Lung (tissue), 12 donors: ENCODE data around the gene DOCK7. TPM values are rescaled to one million over a fixed set of nuclear protein-coding genes. Genes with fewer than 3 reads are reported as not detected.
A peak's percentile ranks its signal among the peaks of the same experiment; 100 is the strongest.
"Not testable (repeated sequence)": the region's sequence is repeated elsewhere in the genome, so short reads cannot be mapped to it uniquely, and the experiment has no call there.

Experiments
- ATAC-seq: fragments of 200-7000 bp; cut with Tn5 transposase; one replicate; pipeline ENCODE4 v1.9.1; 2020; ENCODE audit warnings: moderate number of reproducible peaks; ENCODE audit not compliant: insufficient read depth, low FRiP score
- DNase-seq, 3 donors: peaks; one replicate each; pipeline ENCODE4 v3.0.0-alpha.2; 2013 to 2017
- H3K27ac ChIP-seq, 2 donors: one replicate each; pipeline ENCODE4 v1.5.1; 2013; ENCODE audit warnings: mild to moderate bottlenecking in 2 of 2, moderate library complexity in 2 of 2, control low read depth in 1 of 2, inconsistent platforms in 1 of 2, low read depth in 1 of 2, low read length in 1 of 2
- H3K27me3 ChIP-seq, 3 donors: one replicate each; pipeline ENCODE4 v1.5.1; 2013; ENCODE audit warnings: low read length in 2 of 3; ENCODE audit not compliant: control insufficient read depth in 3 of 3, insufficient read depth in 3 of 3
- H3K36me3 ChIP-seq, 4 donors: one replicate each; pipeline ENCODE4 v1.5.1; 2013; ENCODE audit warnings: low read length in 4 of 4, mild to moderate bottlenecking in 1 of 4, moderate library complexity in 1 of 4; ENCODE audit not compliant: control insufficient read depth in 4 of 4, insufficient read depth in 4 of 4
- H3K4me1 ChIP-seq, 5 donors: one replicate each; pipeline ENCODE4 v1.5.1; 2013; ENCODE audit warnings: low read length in 5 of 5, mild to moderate bottlenecking in 2 of 5, moderate library complexity in 1 of 5; ENCODE audit not compliant: control insufficient read depth in 5 of 5, insufficient read depth in 5 of 5
- H3K4me3 ChIP-seq: one replicate; pipeline ENCODE4 v1.5.1; 2013; ENCODE audit warnings: mild to moderate bottlenecking, control low read depth, moderate library complexity
- H3K9ac ChIP-seq, 2 donors: one replicate each; pipeline ENCODE4 v1.5.1; 2013; ENCODE audit warnings: low read length in 2 of 2, control low read depth in 1 of 2; ENCODE audit not compliant: insufficient read depth in 1 of 2
- H3K9me3 ChIP-seq, 4 donors: one replicate each; pipeline ENCODE4 v1.5.1; 2013; ENCODE audit warnings: low read length in 3 of 4, mild to moderate bottlenecking in 1 of 4, moderate library complexity in 1 of 4; ENCODE audit not compliant: control insufficient read depth in 4 of 4, insufficient read depth in 3 of 4
- WGBS, 2 donors: extraction: QIAGEN DNeasy Blood & Tissue Kit; methylation state at CpG; one replicate each; pipeline ENCODE4 v1.1.7; 2013; 5-methylcytosine and 5-hydroxymethylcytosine counted together
- polyA plus RNA-seq, 2 donors: library from polyadenylated mRNA; stranded (reverse); fragments of 200-250 nt; gene quantifications; one replicate each; pipeline ENCODE4 v1.2.1, GENCODE V29; 2013
- total RNA-seq, 2 donors: library from RNA; depleted of rRNA in 1 of 2; stranded (reverse); fragments of >200 nt in 1 of 2; gene quantifications; one replicate each; pipeline ENCODE4 v1.2.1, GENCODE V29; 2014 to 2021
- TF ChIP-seq, protein P1 (sequence below): IDR thresholded peaks from 2 replicates; pipeline ENCODE4 v1.5.1; 2012; ENCODE audit warnings: mild to moderate bottlenecking; ENCODE audit errors: control extremely low read depth, extremely low read depth
- donor health status: control.
- donor health status: control.
- donor health status: Bipolar disorder and iron deficiency.
- donor health status: healthy.
- donor health status: DM: yes; HTN: yes; CAD: no.

DOCK7 gene
- total and polyA plus RNA-seq, 4 donors = 3.4 to 111 (median 20.2) TPM

DNA sequence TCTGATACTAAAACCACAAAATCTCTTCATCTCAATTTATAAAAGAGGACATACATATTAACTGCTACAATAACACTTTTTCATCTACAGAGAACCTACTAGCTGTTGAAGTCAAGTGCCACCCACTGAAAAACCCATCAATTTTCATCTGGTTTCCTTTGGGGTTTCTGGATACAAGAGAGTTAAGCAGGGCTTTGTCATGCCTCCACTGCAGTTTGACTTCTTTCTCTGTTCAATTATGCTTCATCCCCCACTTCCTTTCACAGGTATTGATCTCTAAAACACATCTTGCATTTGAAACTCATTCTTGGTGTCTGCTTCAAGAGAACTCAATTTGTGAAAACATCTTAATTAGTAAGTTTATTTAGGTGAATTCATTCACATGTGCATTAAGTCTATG, 151.3 kb downstream of the DOCK7 start:
- no peak overlapping the region for H3K4me3 ChIP-seq
- H3K36me3 ChIP-seq = peaks cover 5 to 20% (median 7%) of the 10 kb centered on the region in 4 donors
- TF ChIP-seq, protein P1, sequence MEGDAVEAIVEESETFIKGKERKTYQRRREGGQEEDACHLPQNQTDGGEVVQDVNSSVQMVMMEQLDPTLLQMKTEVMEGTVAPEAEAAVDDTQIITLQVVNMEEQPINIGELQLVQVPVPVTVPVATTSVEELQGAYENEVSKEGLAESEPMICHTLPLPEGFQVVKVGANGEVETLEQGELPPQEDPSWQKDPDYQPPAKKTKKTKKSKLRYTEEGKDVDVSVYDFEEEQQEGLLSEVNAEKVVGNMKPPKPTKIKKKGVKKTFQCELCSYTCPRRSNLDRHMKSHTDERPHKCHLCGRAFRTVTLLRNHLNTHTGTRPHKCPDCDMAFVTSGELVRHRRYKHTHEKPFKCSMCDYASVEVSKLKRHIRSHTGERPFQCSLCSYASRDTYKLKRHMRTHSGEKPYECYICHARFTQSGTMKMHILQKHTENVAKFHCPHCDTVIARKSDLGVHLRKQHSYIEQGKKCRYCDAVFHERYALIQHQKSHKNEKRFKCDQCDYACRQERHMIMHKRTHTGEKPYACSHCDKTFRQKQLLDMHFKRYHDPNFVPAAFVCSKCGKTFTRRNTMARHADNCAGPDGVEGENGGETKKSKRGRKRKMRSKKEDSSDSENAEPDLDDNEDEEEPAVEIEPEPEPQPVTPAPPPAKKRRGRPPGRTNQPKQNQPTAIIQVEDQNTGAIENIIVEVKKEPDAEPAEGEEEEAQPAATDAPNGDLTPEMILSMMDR = no peak
- ATAC-seq (no peak), DNase-seq (no peak)
- H3K9me3 ChIP-seq = no peaks in the 10 kb centered on the region
- no peak overlapping the region for H3K9ac ChIP-seq
- H3K27ac ChIP-seq = no peak overlapping the region
- H3K4me1 ChIP-seq = no peaks in the 10 kb centered on the region
- H3K27me3 ChIP-seq = no peaks in the 10 kb centered on the region

DNA sequence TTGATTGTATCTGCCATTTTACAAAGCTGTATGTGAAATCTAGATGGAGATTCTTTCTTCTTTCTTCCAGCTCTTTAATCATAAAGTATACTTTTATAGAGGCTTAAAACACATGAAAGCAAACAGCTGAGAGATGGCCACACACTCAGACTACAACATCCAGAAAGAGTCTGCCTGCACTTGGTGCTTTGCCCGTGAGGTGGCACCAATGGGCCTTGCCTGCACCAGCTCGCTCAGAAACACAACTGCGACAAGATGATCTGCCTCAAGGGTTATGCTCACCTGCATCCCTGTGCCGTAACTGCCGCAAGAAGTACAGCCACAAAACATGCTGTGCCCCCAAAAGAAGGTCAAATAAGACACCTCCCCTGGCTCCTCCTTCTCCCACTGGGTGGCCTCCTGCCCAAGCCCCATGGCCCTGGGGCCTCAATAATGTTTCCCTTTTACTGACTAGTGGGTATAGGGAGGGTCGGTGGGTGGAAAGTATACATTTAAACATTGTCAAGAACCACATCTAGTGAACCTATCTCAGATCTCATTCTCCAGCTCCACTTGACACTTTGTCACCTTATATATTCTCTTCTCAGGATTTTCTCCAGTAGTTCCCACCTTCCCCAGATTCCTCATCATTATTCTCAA, 157.6 kb downstream of the DOCK7 start:
- WGBS, 2 donors = 81 to 84% methylated on average over 6 of the region's 6 CpGs
- TF ChIP-seq, protein P1 = no peak
- H3K27me3 ChIP-seq = no peaks in the 10 kb centered on the region
- no peaks in the 10 kb centered on the region for H3K4me1 ChIP-seq
- H3K4me3 ChIP-seq = no peak overlapping the region
- H3K9me3 ChIP-seq = no peaks in the 10 kb centered on the region
- H3K27ac ChIP-seq = no peak overlapping the region
- ATAC-seq (no peak), DNase-seq (peak; percentile 24 to 53 (median 40))
- H3K9ac ChIP-seq = no peak overlapping the region
- H3K36me3 ChIP-seq = peaks cover 0 to 22% (median 8%) of the 10 kb centered on the region in 4 donors

- Histone ChIP-seq H3K4me3 (no peak overlapping the region), H3K9ac (no peak overlapping the region), H3K36me3 (peaks cover 0 to 14% (median 7%) of the 10 kb centered on the region in 4 donors), H3K4me1 (no peaks in the 10 kb centered on the region), H3K27me3 (no peaks in the 10 kb centered on the region), H3K9me3 (no peaks in the 10 kb centered on the region), H3K27ac (no peak overlapping the region)
- WGBS, 2 donors = 88 to 96% methylated on average over 4 of the region's 4 CpGs
- ATAC-seq (no peak), DNase-seq (no peak)
- TF ChIP-seq, protein P1 = no peak
Measured at GRCh38 chr1:62529227-62529626, 159.0 kb downstream of the DOCK7 start.

GRCh38 chr1:62528015-62528414, 160.2 kb downstream of the DOCK7 start:
- TF ChIP-seq, protein P1 = no peak
- Histone ChIP-seq H3K27ac (no peak overlapping the region), H3K36me3 (peaks cover 0 to 14% (median 7%) of the 10 kb centered on the region in 4 donors), H3K9me3 (no peaks in the 10 kb centered on the region), H3K4me3 (no peak overlapping the region), H3K4me1 (no peaks in the 10 kb centered on the region), H3K27me3 (no peaks in the 10 kb centered on the region), H3K9ac (no peak overlapping the region)
- ATAC-seq = no peak
- WGBS, 2 donors = 73 to 77% methylated on average over 7 of the region's 7 CpGs
- DNase-seq = peak; percentile 38 to 47 (median 46)

GRCh38 chr1:62527346-62527745, 160.8 kb downstream of the DOCK7 start:
- ATAC-seq, H3K4me1 ChIP-seq, DNase-seq, H3K4me3 ChIP-seq, H3K27me3 ChIP-seq, H3K27ac ChIP-seq, H3K9ac ChIP-seq, H3K9me3 ChIP-seq: not testable (repeated sequence)
- 90 to 92% methylated on average over 6 of the region's 6 CpGs for WGBS, 2 donors
- H3K36me3 ChIP-seq = peaks cover 0 to 10% (median 4%) of the 10 kb centered on the region in 4 donors
